Measurements from ENCODE around the gene SIRT2. TPM values are rescaled to one million over a fixed set of nuclear protein-coding genes. Genes with fewer than 3 reads are reported as not detected.

Gene SIRT2
- total RNA-seq, 1 experiment from 2014 or later = 15.4 TPM

- TF ChIP-seq REST (IDR thresholded peaks at IDR 0.05; ENCODE audit: low read depth) = no peak
- TF ChIP-seq FOSL1 (IDR thresholded peaks at IDR 0.05; ENCODE audit: low read depth) = no peak
- TF ChIP-seq MAX (IDR thresholded peaks at IDR 0.05) = no peak
- no peak for TF ChIP-seq SRF (IDR thresholded peaks at IDR 0.05; ENCODE audit: low read depth)
- no peak for TF ChIP-seq ZFX (IDR thresholded peaks at IDR 0.05)
- no peak for TF ChIP-seq RAD21 (IDR thresholded peaks at IDR 0.05; ENCODE audit: low read depth)
- TF ChIP-seq CTCF (IDR thresholded peaks at IDR 0.05 in 2 of 3, conservative IDR thresholded peaks at IDR 0.05 in 1 of 3; ENCODE audit: borderline replicate concordance in 1 of 3, insufficient read depth in 1 of 3, low read depth in 2 of 3, low read length in 2 of 3) = no peak
- TF ChIP-seq YY1 (IDR thresholded peaks at IDR 0.05; ENCODE audit: extremely low read depth, insufficient replicate concordance, low read depth, low read length) = no peak
Measured at GRCh38 chr19:38867171-38867780, 32.1 kb downstream of the SIRT2 start (continued).

Data from HCT116 (cell line).